Activated T-cell treated with anti-CD3 and anti-CD28 coated beads for 4 hours (primary cell): ENCODE measurements around the gene S1PR3.

Experiments
- DNase-seq: peaks from one replicate; pipeline ENCODE4 v3.0.0-alpha.2; 2020

The S1PR3 gene

DNA sequence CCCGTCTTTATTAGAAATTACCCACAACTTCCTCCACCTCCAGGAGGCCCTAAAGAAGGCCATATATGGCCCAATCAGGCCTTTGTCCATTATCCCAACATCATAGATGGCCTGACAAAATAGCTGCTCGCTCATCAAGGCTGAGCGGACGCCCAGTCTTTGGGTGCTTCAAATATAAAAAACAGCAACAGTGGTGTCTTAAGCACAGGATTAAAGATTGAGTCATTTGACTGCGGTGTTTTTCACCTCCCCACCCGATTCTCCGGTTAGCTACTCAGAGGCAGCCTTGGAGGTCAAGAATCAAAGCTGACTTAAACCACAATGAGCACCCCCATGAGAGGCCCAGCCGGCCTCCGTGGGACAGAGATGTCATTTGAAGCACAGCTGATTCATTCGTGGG, 18.8 kb downstream of the S1PR3 start:
- no peak for DNase-seq

DNA sequence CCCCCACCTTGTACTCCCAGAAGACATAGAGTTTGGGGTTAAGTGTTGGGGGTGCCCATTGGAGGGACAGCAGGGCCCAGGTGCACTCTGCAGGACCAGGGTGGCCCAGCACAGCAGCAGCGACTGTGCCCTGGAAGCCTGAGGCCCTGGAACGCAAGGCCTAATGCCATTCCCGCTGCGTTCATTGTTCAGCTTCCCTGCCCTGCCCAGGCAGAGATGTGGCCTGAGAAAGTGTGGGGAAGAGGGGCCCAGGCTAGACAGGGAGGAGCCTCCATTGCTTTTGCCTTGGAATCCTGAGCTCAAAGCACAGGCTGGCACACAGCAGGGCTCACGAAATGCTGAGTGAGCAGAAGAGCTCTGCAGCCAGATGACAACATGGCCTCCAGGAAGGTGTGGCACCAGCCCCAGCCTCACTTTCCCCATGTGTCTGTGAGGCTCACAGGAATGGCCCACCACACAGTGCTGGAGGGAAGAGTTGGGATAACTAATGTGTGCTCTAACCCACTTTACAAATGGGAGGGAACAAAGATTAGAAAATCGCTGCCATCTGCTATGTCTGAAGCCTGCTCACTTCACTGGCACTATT, 19.4 kb downstream of the S1PR3 start:
- DNase-seq, result no peak

GRCh38 chr9:89011683-89012082, 20.4 kb downstream of the S1PR3 start:
- no peak for DNase-seq

- DNase-seq, result no peak
Measured at GRCh38 chr9:89012294-89013042, 21.2 kb downstream of the S1PR3 start.

- no peak for DNase-seq
Measured at GRCh38 chr9:89013660-89014059, 22.4 kb downstream of the S1PR3 start.

DNA sequence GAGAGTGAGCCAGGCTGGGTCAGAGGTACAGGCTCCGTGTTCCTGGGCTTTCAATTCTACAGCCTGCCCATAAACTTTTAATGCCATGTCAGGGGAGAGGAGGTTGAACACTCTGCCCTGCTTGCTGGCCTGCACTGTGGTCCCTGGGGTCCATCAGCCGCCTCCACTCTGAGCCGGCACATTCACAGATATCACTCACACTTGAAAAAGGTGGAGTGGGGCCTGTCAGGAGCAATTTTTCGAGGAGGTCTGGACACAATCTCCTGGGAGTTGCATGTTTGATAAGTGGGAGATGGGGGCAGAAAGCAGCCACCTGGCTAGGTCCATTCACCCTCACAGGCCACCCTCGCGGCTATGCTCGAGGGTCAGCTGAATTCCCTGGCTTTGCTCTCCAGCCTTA, 22.9 kb downstream of the S1PR3 start:
- no peak for DNase-seq

- DNase-seq, result no peak
Measured at GRCh38 chr9:89015336-89015735, 24.1 kb downstream of the S1PR3 start.

- DNase-seq, result no peak
Measured at GRCh38 chr9:89020754-89021153, 29.5 kb downstream of the S1PR3 start.

- DNase-seq, result no peak
Measured at GRCh38 chr9:89021154-89021803, 30.0 kb downstream of the S1PR3 start.

GRCh38 chr9:89022001-89022759, 30.9 kb downstream of the S1PR3 start:
- DNase-seq, result no peak

GRCh38 chr9:89022902-89023301, 31.6 kb downstream of the S1PR3 start:
- no peak for DNase-seq

- DNase-seq, result no peak
Measured at GRCh38 chr9:89023740-89024139, 32.5 kb downstream of the S1PR3 start.

DNA sequence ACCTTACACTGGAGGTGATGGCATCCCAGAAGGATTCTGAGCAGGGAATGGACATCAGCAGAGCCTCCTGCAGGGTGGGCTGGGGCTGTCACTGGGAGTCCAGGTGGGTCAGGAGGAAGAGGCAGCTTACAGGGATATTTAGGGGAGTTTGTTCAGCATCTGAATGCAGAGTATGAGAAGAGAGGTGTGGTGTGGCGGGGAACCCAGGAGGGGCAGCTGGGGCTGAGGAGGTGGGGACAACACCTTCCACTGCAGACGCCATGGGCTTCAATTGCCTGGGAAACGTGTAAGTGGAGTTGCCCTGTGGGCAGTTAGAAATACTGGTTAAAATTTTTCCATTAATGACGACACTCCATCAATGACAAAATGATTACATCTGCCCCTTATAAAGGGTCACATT, 33.5 kb downstream of the S1PR3 start:
- no peak for DNase-seq

- no peak for DNase-seq
Measured at GRCh38 chr9:89025553-89025952, 34.3 kb downstream of the S1PR3 start.

- DNase-seq, result no peak
Measured at GRCh38 chr9:89026876-89027275, 35.6 kb downstream of the S1PR3 start.

DNA sequence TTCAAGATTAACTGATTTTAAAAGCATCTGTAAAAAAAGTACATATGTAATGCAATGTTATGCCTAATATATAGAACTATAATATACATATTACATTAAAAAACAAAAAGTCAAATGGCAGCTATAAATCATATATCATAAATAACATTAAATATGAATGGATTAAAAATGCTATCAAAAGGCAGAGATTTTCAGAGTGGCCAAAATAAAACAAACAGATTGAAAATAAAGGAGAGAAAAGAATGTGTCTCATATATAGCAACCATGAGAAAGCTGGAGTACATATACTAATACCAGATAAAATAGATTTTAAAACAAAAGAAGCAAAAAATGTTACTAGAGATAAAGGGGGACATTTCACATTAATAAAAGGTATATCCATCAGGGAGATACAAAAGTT, 38.5 kb downstream of the S1PR3 start:
- no peak for DNase-seq

DNA sequence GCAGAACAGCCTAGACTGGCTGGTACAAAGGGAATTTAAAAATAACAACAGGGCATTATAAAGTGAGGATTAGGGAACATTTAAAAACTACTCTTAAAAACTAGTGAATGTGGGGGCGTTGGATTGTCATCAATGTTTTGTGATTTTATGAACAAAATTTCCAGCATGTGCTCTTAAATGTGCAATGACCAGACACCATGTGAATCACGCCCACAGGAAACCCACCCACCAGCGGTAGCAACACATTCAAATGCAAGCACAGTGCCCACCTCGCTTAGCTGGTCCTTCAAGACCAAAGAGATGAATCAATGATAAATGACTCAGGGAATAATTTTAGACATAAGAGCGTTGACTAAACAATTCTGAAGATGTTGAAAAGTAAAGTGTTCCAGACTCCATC, 40.9 kb downstream of the S1PR3 start:
- DNase-seq, result no peak

GRCh38 chr9:89032661-89033060, 41.4 kb downstream of the S1PR3 start:
- no peak for DNase-seq

DNA sequence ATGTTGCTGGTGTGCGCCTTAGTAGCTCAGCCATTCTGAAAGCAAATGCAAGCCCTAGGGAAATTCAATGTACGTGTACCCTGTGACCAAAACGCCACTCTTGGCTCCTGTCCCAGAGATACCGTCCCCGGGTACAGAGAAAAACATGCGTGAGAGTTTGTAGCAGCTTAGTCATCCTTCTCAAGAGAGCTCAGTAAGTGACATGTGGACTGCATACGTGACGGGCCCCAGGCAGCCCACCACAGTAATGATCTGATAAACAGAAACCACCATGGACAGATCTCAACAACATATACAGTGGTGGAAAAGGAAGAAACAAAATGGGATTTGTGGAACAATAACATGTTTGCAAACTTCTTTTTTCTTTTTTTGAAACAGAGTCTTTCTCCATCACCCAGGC, 45.1 kb downstream of the S1PR3 start:
- no peak for DNase-seq

DNA sequence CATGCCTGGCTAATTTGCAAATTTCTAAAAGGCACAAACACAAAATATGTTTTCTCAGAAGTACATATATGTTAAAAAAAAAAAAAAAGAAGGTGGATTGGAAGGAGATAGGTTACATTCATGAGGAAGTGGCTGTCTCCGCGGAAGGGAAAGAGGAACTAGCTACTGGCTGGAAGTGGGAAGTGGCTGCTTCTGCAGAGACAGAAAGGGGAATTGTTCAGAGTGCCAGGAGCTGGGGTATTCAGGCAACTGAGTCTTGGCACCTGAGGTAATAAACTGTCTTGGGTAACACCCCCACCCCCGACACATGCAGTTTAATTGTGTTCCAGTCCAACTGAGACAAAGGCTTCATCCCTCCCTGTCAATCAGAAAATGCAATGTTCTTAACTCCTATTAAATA, 45.6 kb downstream of the S1PR3 start:
- DNase-seq, result no peak

GRCh38 chr9:89037346-89037745, 46.1 kb downstream of the S1PR3 start:
- DNase-seq, result no peak

DNA sequence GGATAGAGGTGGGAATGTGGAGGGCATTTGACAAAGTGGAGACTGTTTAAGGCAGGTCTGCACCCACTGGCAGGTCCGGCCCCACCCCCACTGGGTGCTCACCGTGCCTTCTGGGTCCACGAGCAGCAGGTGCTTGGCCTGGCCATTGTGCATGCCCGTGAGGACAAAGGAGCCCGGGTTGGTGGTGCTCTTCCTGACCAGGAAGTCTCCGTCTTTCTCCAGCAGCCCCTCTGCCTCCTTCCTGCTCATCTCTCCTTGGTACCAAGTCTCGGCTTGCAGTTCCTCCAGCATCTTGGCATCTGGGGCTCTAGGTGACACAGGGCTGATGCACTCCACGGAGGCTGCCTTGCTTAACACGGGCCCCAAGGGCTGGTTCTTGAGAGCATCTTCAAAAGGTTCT, 46.6 kb downstream of the S1PR3 start:
- DNase-seq, result no peak

- DNase-seq, result no peak
Measured at GRCh38 chr9:89038382-89039103, 47.3 kb downstream of the S1PR3 start.
